ENCODE measurements around the gene GPR61. TPM values are rescaled to one million over a fixed set of nuclear protein-coding genes. Genes with fewer than 3 reads are reported as not detected.

GPR61 gene
- total RNA-seq, 1 experiment from 2014 or later: 0.48 TPM

GRCh38 chr1:109508873-109509175, 30.8 kb upstream of the GPR61 start:
- no peak overlapping the region for H3T11ph ChIP-seq (ENCODE audit: low read length)

More at GRCh38 chr1:109508873-109509175, 30.8 kb upstream of the GPR61 start:
- Histone ChIP-seq H2AK5ac (ENCODE audit: insufficient read length, low read length) (no peak overlapping the region), H3K23ac (ENCODE audit: insufficient read length, low read depth, low read length) (no peak overlapping the region), H3K23me2 (ENCODE audit: insufficient read length, low read depth, low read length, poor library complexity, severe bottlenecking) (peaks cover 7% of the 10 kb centered on the region), H3K4me2 (ENCODE audit: insufficient read depth, insufficient read length, low read length) (peak overlapping the region; percentile 85), H3K79me2 (ENCODE audit: insufficient read depth, low read length) (no peaks in the 10 kb centered on the region), H3K18ac (ENCODE audit: insufficient read length, low read depth, low read length) (no peak overlapping the region), H3K4ac (ENCODE audit: low read depth, low read length) (no peak overlapping the region), H3K27me3 (ENCODE audit: insufficient read depth, low read length) (peaks cover 2% of the 10 kb centered on the region; the same call in 1 of the 2 replicates), H3K4me1 (ENCODE audit: insufficient read depth, low read length) (peaks cover 3% of the 10 kb centered on the region; the same call in 1 of the 2 replicates), H3K9ac (ENCODE audit: extremely low read depth, insufficient read length, low read length) (no peak overlapping the region), H4K20me1 (ENCODE audit: control insufficient read depth, insufficient read depth, insufficient read length) (no peaks in the 10 kb centered on the region), H4K5ac (ENCODE audit: insufficient read length, low read depth, low read length) (no peak overlapping the region), H3K14ac (ENCODE audit: insufficient read depth, low read length) (no peak overlapping the region), H2BK120ac (ENCODE audit: low read depth, low read length, poor library complexity, severe bottlenecking) (no peak overlapping the region), H2BK15ac (ENCODE audit: low read depth, low read length) (no peak overlapping the region; the same call in 1 of the 2 replicates), H2AFZ (ENCODE audit: low read length) (no peak overlapping the region), H2BK12ac (ENCODE audit: insufficient read length, low read depth, low read length) (no peak overlapping the region), H3K9me3 (ENCODE audit: control insufficient read depth, low read depth, low read length) (no peaks in the 10 kb centered on the region), H2BK20ac (ENCODE audit: low read depth, low read length, poor library complexity, severe bottlenecking) (no peak overlapping the region), H3K27ac (ENCODE audit: insufficient read length, low read depth, low read length) (no peak overlapping the region), H3K79me1 (ENCODE audit: insufficient read depth, low read depth, low read length, poor library complexity, severe bottlenecking) (no peaks in the 10 kb centered on the region), H4K91ac (ENCODE audit: insufficient read length, low read depth, low read length) (no peak overlapping the region), H4K8ac (replicated peaks; ENCODE audit: insufficient read length, low read depth, low read length) (no peak overlapping the region), H3K56ac (ENCODE audit: insufficient read length, low read depth, low read length) (no peak overlapping the region), H2BK5ac (ENCODE audit: insufficient read length, low read length) (no peak overlapping the region)
- no CpG with 5 or more reads among the region's 7 CpGs for WGBS (ENCODE audit: extremely low coverage, insufficient read length, low lambda C conversion rate)
- no peak for DNase-seq
- H3K4me3 Mint-ChIP-seq: peak overlapping the region; percentile 85 to 86
- no peaks in the 10 kb centered on the region for H3K36me3 Mint-ChIP-seq (ENCODE audit: insufficient read depth in 1 of 3, low read depth in 3 of 3)
- H3K4me1 Mint-ChIP-seq: peaks cover 13 to 14% of the 10 kb centered on the region in 2 experiments
- no peak overlapping the region for H3K27ac Mint-ChIP-seq
- H3K27me3 Mint-ChIP-seq (ENCODE audit: low read depth): peaks cover 59% of the 10 kb centered on the region
- no peak for TF ChIP-seq CTCF (conservative IDR thresholded peaks at IDR 0.05)
- no peaks in the 10 kb centered on the region for H3K9me3 Mint-ChIP-seq
